Suppressor macrophage treated with lipopolysaccharide for 4 hours (primary cell): ENCODE measurements around the gene SLC44A1.

Experiments
- DNase-seq: peaks from one replicate; pipeline ENCODE4 v3.0.0-alpha.2; 2020

Gene SLC44A1

DNA sequence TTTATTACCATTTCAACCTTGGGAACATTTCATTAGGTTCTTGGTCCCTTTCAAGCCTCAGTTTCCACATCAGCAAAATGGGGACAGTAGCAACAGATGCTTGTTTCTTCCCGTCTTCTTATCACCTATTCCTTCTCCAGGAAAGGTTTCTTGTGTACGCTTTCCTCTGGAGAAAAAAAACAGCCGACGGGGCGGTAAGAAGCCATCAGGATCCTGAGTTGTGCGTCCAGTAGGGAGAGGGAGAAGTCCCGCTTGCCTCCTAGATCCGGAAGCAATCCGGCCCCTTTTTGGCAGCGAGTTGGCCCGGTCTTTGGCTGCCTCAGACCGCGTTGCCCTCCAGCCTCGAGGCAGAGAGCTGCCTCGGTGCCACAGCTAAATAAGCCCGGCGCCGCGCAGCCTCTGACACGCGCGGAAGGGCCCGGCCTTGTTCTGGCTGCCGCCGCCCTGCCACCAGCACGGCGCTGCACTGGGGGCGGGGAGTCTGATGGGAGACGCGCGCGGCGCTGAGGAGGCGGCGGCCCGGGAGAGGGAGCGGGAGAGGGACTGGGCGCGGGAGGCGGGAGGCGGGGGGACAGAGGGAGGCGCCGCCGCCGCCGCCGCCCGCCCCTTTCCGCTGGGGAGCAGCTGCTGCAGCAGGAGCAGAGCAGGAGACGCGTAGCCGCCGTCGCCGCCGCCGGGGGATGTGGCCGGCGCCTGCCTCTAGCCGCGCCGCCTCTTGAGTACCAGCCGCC, at the start of gene SLC44A1:
Gene SLC44A1, plus strand, starts transcription at position 649 of the 731 bp plus-strand sequence. CDS start 218 bp downstream, outside the sequence.
- DNase-seq: peak; percentile 97

DNA sequence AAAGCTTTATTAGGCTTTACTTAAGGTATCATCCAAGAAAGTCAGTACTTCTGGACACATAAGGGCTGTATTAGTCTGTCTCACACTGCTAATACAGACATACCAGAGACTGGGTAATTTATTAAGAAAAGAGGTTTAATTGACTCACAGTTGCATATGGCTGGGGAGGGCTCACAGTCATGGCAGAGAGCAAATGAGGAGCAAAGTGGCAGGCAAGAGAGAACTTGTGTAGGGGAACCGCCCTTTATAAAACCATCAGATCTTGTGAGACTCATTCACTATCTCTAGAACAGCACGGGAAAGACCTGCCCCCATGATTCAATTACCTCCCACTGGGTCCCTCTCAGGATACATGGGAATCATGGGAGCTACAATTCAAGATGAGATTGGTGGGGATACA, 49.2 kb upstream of the SLC44A1 start:
- DNase-seq: no peak

DNA sequence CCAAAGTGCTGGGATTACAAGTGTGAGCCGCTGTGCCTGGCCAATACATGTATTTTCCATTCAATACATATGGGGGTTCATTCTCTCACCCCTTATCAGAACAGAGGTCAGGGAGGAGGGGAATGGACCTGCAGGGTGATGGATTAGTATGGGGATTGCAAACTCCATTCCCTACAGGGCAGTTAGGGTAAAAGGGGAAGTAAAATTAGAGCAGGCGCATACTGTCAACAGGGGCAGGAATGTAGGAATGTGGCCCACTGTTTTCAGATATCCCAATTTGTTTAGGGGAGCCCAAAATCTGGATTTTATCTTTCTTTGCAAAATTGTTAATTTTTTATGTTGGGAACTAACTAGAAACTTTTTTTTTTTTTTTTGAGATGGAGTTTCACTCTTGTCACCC, 46.4 kb upstream of the SLC44A1 start:
- no peak for DNase-seq

DNA sequence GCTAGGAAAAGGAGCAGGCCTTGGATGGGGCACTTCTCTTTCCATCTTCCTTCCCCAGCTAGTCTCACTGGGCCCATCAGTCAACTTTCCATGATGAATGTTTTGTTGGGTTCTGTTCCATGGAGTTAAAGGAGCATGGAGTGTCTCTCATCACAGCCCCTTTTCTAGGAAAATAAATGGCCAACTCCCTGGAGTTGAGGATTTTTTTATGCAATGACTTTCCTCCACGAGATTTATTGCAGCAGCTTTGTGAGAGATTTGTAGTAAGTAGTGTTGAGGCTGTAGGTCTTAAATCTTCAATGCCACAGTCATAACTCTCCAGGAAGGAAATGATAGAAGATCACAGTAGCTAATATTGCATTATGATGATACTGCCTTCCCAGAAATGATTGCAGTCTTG, 45.6 kb upstream of the SLC44A1 start:
- DNase-seq: peak; percentile 47

DNA sequence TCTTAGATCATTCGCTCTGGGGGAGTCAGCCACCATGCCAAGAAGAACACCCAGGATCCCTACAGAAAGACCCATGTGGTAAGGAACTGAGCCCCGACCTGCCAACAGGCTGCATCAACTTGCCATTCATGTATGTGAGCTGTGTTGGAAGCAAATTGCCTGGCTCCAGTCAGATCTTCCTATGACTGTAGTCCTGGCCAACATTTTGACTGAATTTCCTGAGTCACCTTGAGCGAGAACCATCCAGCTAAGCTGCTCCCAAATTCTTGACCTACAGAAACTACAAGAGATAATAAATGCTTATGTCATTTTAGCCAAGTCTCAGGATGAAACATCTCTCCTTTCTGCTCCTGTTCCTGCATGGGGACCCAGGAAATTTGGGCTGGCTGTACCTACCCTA, 40.0 kb upstream of the SLC44A1 start:
- DNase-seq: no peak

DNA sequence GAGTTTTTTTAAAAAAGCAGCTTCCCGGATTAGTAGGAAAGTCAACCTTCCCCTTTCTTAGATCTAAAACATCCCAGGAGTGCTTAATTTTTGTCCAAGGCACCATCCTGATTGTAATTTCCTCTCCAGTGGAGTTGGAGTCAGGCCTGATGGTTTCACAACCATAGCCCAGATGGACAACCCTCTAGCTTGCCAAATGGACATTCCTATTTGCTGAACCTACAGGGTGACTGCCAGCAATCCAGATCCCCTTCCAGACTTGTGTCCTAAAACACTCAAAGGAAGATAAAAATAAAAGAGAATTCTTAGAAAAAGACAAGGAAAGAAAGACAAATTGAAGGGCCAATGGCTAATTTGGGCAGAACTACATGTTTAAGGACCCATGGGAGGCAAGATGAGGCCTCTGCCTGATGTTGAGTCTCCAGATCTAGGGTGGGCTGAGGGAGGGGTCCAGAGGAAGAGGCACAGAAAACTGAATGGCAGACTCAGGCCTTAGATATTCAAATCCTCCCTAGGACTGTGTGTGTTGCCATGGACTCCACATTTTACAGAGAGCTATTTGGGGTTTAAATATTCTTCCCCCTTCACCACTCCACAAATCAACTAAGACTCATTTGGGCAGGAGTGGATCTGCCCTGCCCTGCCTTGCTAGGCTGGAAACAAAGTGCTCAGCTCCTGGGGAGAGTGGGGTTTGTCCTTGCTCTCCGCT, 38.5 kb upstream of the SLC44A1 start:
- DNase-seq: no peak

DNA sequence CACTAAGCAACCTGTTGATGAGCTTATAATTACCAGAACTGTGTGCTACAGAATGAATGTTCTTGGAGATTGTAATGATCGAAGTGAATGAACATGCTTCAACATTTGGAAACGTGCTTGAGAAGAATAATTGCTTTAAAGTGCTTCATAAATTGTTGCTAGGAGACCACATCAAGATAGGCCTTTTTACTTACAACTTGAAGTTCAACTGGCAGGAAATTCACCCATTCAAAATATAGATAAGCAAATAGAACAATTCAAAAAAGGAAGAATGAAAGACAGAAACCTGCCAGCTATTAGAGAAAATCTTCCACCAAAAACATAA, 38.0 kb upstream of the SLC44A1 start:
- DNase-seq: no peak

DNA sequence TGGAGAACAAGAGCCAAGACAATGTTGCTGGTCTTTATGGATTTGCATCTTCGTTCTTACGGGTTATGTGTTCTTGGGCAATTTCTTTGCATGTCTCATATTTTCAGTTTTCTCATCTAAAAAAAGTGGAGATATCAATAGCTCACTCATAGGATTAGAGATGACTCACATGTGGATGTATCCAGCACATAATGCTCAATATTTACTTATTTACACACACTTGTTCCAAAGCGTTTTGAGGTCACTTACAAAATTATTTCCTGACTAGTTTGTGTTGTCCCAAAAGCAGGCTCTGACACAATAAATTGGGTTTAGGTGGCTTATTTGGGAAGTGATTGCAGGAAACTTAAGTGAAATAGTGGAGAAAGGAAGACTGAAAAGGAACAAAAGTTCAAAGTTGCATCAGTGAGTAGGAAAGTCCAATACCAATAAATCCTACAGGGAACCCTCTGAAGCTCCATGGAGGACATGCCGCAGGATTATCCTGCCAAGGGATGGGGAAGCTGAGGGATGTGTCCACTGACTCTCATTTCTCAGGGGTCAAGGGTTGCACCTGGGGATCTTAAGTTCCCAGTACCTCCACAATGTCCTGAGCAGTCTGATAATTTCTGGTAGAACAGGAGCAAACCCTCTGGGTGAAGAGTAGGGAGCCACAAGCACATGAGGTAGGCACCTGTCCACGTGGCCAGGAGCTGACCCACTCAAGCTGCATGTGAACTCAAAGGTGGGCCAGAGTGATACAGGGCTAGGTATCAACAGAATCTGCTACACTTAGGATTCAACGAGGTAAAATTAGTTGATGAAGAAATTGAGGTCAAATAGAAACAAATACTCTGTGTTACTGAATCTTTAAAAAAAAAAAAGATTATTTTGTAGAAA, 37.4 kb upstream of the SLC44A1 start:
- no peak for DNase-seq

DNA sequence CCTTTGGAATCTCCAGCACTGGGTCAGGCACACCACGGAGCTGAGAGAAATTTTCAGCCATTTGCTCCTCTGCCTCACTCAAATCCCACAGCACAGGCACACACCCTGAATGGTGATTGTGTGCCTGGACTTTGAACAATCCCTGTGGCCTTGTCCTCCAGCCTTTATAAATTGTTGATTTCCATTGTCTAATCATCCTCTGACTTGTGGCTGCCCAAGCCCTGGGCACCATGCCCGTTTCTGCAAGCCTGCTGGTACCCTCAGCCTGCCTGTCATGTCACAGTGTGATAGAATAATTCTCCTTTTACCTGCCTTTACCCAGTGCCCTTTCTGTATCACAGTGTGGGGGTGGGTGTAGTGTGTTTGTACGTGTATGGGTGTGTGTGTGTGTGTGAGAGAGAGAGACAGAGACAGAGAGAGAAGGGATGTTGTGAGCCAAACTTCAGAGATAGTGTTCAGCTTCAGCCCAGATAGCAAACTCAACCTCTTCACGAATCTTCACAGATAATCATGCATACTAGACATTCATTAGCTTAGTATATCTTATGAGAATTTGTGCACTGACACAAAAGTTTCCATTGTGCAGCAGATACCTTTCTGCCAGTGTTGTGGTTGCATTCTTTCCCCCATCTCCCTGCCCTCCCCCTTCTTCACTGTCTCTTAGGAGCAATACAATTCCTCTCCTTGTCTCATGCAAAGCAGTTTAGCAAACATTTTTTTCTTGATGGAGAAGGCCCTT, 27.8 kb upstream of the SLC44A1 start:
- DNase-seq: no peak

DNA sequence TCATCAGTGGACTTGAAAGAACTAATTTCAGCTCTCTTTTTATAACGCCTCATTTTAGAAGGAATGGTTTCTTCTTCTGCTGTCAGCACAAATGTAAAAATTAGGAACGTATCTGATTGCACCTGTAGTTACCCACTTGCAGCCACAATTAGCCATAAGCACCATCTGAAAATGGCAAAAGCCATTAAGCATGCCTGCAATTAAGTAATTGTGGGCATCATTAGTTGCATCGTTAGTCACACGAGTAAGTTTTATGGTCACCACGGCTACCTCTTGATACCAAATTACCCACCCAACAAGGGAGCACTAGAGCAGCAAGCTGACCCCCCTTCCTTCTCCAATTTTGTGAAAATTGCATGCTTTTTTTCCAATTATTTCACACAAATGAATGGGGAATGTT, 25.8 kb upstream of the SLC44A1 start:
- DNase-seq: no peak

DNA sequence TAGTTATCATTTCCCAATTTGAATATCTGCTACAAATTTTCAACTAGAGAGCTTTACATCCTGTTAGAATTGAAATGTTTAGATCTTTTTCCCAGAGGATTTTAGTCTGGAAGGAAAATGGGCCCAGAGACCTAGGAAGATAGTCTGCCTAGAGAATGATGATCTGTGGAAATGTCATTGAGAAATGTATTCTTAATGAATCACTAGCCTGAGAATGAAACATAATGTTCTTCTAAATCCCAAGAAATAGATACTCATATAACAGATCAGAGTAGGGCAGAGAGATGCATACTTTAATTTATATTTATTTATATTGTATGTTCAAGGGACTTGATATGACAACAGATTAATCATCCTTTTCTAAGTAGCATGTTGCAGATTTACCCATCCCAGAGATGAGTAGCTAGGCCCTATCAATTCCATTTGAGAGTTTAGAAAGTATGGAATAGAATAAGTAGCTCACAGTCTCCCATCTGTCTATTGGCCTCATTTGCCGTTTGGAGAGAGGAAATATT, 25.1 kb upstream of the SLC44A1 start:
- DNase-seq: no peak

DNA sequence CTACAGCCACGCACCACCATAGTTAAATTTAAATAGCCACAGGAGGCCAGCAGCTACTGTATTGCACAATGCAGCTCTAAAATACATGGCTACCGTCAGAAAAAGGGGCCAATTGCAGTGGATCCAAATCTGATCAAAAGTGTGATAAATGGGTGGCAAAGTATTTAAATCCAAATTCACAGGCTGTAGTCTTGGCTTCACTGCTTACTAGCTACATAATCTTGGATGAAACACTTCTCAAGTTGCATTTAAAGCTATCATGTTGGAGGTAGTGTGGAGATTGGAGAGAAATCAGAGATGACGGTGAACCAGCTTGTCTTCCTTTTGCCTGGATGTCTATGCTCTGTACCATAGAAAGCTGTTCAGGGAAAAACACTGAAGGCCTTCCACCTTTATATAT, 24.0 kb upstream of the SLC44A1 start:
- no peak for DNase-seq

DNA sequence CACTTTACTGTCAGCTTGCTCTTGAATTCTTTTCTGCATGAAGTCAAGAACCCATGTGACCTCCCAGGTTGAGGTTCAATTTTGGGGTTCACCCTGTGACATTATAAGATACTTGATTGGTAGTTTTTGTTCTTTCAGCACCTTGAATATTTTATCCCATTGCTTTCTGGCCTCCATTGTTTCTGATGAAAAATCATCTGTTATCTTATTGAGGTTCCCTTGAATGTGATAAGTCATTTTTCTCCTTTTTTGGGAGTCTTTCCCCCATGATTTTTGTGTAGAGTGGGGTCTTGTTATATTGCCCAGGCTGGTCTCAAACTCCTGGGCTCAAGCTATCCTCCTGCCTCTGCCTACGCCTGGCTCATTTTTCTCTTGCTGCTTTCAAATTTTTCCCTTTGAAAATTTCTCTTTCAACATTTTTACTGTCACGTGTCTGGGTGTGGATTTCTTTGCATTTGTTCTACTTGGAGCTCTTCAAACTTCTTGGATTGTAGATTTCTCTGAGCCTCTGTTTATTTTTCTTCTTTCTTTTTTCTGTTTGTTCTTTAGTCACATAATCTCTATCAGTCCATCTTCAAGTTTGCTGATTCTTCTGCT, 20.8 kb upstream of the SLC44A1 start:
- DNase-seq: no peak

DNA sequence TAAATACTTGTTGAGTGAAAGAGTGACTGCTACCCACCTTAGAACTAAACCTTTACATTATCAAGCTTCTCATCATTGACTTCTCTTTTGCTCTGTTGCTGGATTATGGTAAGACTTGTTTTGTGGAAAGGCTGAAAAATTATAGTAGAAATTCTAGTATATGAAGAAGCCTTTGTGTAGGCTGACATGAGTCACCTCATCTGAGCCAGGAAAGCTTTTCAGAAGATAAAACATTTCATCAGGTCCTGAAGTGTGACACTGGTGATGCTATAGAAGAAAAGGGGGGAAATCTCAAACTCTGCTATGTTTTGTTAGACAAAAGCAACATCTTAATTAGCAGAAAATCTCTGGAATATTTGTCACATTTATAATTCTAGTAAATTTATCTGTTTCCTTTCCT, 18.4 kb upstream of the SLC44A1 start:
- DNase-seq: no peak

DNA sequence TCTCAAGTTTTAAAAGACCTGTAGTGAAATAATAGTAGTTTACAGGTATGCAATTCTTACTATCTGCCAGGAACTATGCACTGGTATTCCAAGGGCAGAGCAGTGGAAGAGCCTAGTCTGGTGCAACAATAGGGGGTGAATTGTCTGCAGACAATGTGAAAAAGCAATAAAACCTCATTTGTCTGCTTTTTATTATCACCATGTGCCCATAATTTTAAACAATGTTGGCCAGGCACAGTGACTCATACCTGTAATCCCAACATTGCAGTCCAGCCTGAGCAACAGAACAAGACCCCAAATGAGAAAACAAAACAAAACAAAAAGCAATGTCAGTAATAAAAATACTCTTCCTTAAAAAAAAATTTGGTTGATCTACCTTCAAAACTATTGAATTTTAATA, 12.2 kb upstream of the SLC44A1 start:
- DNase-seq: no peak

DNA sequence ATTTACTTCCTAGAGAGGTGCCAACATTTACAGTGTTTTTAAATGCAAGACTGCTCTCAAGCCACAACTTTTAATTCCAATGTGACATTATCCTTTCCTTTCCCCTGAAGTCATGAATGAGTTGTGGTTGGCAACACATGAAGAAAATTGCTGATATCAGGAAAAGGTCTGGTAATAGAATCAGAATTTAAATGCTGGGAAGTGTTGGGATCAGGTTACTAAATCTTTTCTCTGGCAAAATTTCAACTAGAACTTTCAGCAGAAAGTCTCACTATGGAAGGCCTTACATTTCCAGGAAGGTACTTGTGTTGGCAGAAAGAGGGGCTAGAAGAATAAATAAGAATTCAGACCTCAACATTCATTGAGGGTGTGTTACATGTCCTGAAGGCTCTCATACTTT, 10.6 kb upstream of the SLC44A1 start:
- no peak for DNase-seq

DNA sequence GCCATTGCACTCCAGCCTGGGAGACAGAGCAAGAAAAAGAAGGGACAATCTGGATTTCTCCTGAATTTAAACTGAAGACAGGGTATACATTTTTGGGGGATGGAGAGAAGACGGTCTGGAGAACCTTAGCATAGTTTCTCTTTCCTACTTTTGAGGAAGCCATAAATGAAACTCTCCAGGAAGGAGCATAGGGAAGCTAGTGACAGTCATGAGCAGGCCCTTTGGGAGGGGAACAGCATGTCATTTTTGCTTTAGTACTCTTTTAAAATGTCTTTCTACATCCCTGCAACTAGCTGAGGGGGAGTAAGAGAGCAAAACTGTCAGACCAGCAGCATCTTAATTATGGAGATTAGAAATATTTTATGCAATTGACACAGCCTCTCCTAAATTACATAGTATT, 8.2 kb upstream of the SLC44A1 start:
- peak; percentile 61 for DNase-seq

DNA sequence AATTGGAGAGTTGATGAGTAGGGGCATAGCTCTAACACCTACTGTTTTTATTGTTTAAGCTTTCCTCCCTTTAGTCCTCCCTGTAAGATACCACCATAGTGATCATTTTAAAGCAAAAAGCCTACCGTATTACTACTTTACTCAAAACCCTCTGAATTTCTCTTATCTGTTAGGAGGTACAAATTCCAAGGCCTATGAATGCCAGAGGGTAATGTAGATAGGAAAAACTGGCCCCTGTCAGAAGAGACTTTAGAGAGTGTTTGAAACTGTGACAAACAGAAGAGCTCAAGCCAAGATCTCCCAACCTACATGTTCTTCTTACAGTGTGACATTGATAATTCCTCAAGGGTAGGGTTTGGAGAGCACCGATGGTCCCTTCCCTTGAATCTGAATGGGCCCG, 7.2 kb upstream of the SLC44A1 start:
- DNase-seq: no peak

DNA sequence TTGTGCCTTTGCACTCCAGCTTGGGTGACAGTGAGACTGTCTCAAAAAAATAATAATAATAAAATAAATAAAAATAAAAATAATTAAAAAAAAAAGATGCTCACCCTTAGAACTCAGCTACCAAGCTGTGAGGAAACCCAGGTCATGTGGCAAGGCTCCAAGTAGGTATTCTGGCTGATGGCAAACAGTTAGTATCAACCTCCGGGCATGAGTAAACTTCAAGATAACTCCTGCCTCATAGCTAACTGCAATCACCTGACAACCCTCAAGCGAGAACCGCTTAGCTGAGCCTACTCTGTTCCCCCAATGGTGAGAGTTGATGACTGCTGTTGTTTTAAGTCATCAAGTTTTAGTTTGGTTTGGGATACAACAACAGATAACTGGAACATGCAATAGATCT, 6.1 kb upstream of the SLC44A1 start:
- no peak for DNase-seq

DNA sequence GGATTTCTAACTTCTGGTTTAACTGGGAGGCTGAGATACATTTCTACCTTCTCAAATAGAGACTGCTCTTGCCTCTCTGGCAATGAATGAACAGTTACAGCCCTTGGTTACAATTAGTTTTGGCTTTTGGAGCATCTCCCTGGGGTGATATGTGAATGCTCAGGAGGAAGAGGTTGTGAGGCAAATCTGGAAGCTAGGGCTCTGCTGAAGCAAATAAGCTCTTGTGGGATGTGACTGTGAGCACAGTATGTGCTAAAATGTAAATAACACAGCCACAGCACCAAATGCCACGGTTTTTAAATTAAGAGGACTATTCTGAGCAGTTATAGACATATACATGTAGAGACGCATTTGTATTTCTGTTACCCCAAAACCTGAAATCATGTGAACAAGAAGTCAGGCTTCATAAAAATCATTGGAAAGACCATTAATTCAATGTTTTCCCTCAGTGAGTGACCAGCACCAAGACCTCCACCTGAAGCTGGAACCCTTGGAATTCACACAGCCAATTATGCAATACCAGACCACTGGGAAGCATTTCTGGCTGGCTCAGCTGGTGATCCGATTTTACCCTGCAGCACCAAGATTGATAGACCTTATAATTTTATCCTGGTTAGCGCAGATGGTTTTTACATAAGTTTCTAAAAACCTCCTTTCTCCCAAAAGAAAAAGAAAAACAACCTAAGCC, 3.0 kb upstream of the SLC44A1 start:
- no peak for DNase-seq

DNA sequence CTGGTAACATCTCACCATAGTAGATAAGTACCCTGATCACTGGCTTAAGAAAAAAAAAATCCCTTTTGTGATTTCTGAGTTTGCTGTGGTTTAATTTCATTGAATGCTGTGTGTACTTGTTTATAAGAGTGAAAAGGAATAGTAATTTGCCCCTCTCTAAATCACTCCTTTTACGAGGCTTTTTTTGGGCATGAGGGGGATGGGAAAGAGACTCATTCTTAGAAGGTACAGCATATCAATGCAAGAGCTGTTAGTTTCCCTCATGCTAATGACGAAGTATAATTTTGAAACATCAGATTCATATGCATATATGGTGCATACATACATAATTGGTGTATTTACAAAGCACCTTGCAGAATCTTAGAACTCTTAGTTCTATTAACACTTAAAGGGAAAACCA, 2.4 kb upstream of the SLC44A1 start:
- no peak for DNase-seq

DNA sequence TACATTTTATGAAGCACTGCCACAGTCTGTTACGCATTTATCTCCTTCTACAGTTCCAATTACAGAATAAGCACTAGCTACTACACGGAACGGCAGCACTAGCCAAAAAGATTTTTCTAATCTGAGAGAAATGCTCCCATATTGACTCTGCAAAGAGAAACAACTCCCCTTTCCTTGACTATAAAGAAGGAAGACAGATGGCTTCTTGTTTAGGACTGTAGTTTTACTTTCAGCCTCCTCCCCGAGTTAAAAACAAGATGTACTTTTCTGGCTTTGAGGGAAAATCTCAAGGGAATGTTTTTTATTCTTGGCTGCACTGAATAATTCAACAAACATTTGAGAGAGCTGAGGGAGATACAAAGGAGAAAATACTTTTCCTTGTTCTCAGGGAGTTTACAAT, 1.9 kb upstream of the SLC44A1 start:
- DNase-seq: no peak
